ENCODE results near the gene NIN.

Gene NIN, protein sequence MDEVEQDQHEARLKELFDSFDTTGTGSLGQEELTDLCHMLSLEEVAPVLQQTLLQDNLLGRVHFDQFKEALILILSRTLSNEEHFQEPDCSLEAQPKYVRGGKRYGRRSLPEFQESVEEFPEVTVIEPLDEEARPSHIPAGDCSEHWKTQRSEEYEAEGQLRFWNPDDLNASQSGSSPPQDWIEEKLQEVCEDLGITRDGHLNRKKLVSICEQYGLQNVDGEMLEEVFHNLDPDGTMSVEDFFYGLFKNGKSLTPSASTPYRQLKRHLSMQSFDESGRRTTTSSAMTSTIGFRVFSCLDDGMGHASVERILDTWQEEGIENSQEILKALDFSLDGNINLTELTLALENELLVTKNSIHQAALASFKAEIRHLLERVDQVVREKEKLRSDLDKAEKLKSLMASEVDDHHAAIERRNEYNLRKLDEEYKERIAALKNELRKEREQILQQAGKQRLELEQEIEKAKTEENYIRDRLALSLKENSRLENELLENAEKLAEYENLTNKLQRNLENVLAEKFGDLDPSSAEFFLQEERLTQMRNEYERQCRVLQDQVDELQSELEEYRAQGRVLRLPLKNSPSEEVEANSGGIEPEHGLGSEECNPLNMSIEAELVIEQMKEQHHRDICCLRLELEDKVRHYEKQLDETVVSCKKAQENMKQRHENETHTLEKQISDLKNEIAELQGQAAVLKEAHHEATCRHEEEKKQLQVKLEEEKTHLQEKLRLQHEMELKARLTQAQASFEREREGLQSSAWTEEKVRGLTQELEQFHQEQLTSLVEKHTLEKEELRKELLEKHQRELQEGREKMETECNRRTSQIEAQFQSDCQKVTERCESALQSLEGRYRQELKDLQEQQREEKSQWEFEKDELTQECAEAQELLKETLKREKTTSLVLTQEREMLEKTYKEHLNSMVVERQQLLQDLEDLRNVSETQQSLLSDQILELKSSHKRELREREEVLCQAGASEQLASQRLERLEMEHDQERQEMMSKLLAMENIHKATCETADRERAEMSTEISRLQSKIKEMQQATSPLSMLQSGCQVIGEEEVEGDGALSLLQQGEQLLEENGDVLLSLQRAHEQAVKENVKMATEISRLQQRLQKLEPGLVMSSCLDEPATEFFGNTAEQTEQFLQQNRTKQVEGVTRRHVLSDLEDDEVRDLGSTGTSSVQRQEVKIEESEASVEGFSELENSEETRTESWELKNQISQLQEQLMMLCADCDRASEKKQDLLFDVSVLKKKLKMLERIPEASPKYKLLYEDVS (N-terminal part only)

DNA sequence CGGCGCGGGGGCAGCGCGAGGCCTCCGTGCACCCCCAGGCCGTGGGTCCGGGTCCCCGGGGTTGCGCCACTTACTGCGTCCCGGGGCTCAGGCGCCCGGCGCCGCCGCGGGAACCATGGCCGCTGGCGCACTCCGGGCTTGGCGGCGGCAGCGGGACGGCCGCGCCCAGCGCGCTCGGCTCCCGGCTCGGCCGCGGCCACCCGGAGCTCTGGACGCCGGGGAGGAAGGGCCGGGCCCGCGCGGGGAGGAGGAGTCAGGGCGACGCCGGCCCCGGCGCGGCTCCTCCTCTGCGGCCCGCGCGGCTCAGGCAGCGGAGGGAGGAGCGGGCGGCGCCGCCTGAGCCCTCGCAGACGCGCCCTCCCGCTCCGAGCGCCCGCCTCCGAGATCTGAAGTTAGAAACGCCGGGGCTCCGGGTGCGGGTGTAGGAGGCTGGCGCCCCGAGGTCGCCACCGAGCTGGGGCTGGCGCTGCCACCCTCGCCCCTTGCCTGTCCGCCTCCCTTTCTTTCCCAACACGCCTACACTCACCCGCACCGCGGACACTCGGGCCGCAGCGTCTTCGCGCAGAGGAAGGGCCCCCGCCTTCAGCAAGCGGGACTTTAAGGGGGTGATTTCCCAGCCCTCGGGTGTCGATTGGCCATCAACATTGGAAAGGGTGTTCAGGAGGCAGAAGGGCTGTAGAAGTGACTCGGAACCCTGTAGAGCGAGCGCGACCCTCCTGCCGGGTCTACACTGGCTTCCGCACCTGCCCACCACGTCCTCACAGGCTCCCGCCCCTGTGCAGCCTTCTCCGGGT, at the start of gene NIN:
NIN (minus strand) TSS at position 231 of the 794 bp plus-strand sequence. CDS start 9,106 bp downstream, outside the sequence.
- peak; percentile 79 for DNase-seq

DNA sequence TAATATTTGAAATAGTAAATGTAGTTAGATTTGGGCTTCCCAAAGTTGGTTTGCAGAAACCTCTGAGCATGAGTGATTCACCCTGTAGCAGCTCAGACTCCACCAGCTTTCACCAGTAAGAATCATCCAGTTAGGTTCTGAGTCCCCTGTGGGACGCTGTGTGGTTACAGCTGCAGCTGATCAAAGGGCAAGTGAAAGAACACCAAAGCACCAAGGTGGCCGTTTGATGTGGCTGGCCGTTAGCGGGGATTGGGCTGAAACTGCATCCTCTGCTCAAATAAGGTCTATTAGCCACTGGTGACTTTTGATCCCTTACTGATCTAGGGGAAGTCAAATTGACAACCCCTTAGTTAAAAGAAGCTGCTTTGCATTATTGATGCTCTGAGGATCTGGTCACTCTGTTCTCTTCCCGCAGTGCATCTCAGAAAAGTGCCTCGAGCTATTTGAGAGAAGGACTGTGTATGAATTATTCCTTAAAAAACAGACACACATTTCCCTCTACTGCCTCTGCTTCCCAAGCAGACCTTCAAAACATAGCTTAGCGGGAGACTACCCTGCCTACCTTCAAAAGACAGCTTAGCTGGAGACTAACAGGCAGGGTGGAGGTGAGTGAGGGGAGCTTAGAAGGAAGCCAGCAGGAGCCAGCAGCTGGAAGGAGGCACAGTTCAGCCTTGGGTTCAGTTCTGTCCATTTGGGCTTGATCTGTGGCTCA, 44.6 kb upstream of the NIN start:
- no peak for DNase-seq

DNA sequence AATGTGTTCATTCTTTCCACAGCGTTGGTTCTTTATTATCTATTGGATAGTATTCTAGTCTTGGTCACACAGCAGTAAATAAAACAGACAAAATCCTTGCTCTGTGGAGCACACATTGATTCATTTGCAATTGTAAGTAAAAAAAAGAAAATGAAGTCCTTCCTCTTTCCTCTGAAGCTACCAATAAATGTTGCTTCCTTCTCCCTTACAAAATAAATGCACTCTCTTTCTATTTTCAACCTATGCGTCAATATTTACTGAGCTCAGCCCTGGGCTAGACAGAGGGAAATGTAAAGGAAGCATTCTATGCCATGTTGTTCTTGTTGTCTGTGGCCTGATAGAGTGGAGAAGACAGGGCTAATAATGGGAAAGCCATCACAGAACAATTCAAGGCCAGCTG, 43.8 kb upstream of the NIN start:
- DNase-seq = no peak

DNA sequence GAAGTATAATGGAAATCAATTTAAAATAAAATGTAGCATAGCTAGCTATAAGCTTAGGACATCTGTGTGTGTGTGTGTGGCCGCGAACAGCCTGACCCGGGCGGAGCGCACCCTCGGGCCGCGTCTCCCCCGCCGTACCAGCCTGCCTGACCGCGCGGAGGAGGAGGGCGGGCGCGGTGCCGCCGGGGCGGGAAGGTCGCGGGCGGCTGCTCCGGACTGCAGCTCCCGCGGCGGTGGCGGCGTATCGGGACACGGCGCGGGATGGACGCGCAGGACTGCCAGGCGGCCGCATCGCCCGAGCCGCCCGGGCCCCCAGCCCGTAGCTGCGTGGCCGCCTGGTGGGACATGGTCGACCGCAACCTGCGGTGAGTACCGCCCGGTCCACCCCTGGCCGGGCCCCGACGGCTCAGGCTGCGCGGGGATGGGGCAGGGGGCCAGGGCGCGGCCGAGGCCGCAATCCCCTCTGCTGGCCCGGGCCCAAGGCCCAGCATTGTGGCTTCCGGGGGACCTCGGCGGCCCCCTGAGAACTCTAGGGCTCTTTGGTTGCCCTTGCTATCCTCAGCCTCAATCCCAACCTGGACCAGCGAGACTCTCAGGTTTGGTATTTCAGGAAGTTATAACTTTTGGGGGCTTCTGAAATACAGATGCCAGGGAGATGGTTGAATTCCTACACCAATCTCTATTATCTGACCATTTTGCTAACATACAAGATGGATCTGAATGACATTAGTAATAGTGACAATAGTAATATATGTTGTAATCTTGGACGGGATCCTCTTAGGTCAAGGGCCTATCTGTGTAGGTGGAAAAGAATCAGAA, 41.2 kb upstream of the NIN start, which contains the start of gene ABHD12B:
ABHD12B (plus strand) TSS at position 140 of the 819 bp plus-strand sequence; CDS start at position 262, 122 bp downstream.
- DNase-seq = no peak

DNA sequence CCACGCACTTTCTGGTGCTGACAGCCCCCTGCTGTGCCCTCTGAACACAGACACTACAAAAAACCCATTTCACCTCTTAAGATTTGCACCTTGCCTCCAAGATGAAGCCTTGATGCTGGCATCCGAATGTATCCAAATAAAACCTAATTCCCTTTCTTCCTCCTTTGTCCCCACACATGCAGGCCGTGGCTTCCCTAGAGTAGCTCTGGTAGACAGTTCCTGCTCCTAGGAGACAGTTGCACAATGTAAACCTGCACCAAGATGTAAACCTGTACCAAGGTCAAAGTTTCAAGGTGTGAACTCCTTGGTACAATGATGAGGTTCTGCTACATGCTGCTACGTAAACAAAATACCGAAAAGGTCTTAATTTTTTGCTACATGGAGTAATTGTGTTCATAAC, 40.3 kb upstream of the NIN start:
- no peak for DNase-seq

DNA sequence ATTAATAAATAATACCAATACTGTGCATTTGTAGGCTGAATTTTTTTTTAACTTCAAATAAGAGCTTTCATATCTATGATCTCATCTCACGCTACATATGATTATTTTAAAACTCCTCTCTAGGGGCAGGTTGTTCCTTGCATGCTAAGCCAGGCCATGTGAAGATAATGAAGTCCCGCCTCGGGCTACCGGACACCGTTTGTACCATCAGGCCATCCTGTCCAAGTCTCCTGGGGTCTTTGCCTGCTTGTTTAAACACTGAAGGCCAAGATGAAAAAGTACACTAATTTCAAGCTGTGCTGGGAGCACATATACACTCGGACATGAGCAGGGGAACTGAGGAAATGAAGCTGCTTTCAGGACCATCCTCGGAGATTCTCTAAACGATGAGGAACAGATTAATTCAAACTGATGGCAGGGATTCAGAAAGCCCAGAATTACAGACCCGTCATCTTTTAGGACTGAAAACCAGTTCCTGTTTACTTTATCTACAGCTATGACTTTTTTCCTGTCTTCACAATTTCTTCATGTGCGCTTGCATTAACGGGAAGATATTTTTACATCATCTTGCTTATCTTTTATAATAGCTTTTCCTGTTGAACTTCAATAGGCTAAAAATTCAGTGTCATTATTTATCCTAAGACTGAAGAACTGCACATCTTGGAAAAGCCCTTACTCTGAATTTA, 34.6 kb upstream of the NIN start:
- DNase-seq = no peak

DNA sequence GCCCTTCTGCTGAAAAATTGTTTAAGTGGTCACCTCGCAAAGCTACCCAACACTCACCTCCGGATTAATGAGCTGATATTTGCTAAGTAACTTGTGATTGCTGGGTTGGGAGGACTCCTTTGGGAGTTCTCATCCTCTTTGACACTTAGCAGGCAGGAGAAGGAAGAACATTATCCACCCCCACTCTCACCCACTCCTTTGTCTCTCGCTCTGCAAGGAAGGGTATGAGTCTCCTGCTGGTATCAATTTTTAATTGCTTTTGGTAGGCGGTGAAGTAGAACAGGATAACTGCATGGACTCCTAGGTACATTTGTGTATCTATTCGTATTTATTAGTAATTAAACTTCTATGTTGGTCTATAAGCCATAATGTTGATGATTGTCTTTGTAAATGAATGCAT, 34.0 kb upstream of the NIN start:
- DNase-seq = no peak

DNA sequence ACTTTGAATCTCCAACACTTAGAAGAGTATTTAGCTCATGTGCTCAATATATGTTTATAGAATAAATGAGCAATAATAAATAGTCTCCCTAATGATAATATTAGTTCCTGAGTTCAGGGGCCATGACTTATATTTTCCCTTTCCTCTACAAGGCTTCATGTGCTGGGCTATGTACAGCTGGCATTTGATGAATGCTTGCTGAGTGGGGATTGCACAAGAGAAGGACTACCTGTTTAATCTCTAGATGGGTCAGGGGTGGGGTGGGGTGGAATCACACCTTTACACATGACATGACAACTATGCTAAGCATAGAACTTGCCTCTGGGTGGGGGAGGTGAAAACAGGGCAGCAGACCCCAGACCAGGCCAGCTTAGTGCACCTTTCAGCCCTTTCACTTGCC, 33.3 kb upstream of the NIN start:
- DNase-seq = no peak

DNA sequence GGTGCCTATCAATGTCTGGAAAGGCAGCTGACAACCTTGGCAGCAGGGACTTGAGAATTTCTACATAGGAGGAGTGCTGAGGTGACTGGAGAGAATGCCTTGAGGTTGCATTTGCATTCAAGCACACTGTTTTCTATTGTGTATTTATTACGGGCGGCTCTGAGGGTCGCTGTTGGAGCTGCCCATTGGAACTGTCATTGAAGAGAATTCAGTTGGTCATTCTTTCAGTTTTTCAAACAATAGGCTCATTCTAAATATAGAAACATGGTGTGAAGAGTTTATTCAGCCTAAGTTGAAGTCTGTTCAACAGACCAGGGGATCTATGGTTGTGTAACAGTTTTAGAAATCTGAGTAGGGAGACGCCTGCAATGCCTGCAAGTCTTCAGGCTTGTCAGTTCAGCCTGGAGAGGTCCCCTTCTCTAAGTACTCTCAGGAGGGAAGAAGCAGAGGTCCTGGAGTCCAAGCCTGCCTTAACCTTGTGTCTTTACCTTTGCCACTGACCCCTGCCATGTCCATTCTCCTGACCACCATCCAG, 31.1 kb upstream of the NIN start:
- no peak for DNase-seq

DNA sequence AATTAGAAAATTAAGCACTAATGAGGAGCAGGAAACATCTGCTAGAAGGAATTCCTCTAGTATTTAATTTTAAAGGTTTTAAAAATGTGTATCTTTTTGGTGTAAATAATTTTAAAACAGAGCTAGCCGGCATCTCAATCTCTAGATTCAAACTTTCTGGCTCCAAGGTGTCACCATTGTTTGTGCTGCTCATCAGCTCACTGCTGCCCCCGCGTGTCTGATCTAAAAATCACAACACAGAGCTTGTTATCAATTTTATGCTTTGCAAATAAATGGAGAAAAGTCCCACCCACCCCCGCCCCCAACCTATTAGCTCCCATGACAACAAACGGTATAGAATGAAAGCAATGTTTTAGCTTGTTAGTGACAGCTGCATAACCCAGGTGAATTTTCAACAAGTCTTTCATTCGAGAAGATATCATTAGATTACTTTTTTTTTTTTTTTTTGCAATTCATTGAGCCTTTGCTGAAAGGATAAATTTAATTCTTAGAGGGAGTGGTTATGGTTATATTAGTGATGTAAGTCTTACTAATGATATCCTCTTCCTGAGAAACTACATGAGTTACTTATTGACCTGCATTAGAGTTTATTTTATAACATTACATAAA, 29.6 kb upstream of the NIN start:
- DNase-seq = peak; percentile 94

DNA sequence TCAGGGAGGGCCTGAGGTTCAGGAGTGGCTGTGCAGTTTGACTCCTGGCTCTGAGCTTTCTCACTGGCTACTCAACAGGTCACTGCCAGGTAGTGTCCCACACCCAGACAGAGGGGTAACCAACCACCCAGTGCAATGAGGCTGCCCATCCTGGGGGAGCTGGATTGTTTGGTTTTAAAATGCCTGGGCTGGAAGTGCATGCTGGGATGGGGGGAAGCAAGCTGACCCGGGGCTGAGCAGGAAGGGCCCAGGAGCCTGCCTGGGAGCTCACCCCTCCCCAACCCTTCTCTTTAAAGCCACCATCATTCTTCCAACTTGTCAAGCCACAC, 28.3 kb upstream of the NIN start:
- DNase-seq = peak; percentile 37

DNA sequence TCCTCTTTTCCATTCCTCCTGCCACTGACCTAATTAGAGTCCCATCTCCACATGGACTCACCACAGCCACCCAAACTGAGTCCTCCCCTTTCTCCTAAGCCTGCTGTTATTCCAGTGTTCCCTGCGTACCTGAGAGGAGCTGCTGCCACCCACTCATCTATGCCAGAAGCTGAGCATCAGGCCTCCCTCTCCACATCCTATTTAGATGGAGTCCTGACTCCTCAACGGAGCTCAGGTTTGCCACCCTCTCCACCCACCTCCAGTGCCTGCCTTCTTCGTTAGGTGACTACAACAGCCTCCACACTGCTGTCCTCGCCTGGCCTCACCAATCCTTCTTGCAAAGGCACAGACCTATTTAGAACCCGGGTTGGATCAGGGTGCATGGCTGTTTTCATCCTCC, 25.7 kb upstream of the NIN start:
- no peak for DNase-seq

DNA sequence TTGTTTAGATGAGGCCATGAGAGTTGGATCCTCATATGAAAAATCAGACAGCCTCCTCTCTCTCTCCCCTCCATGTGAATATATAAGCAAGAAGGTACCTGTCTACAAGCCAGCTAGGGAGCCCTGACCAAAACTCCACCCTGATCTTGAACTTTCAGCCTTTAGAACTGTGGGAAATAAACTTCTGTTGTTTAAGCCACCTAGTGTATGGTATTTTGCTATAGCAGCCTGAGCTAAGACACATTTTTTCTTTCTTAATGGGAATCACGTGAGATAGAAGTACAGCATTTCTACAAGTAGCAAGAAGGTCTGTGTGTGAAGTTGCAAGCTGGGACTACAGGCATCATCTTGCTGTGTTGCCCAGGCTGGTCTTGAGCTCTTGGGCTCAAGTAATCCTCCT, 24.6 kb upstream of the NIN start:
- DNase-seq = no peak

DNA sequence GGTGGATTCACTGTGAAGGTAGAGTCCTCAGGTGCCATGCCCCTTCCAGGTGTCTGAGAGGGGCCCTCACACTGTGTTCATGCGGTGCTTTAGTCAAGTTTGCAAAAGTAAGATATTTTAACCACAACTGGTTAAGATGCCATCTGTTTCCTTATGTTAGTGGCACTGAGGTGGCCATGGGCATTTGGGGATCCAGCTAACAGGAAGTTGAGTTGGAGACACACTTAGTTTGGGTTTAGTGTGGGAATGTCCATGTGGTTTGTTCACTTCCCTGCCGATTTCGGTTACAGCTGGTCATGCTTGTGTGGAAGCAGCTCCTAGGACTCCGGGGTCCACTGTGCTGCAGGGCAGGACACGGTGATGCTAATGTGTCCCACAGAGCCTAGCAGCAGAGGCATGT, 23.6 kb upstream of the NIN start:
- no peak for DNase-seq

DNA sequence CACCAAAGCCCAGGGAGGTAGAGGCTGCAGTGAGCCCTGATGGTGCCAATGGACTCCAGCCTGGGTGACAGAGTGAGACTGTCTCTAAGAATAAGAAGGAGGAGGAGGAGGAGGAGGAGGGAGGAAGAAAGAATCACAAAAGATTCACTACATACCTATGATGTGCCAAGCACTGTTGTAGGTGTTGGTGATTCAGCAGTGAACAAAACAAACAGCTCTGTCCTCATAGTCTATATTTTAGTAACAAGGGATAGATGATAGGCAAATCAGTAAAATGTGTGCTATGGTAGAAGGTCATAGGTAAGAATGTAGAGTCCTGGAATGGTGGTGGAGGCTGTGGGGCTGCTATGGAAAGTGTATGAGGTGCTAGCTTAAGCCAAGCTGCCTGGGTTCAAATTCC, 22.9 kb upstream of the NIN start:
- no peak for DNase-seq

DNA sequence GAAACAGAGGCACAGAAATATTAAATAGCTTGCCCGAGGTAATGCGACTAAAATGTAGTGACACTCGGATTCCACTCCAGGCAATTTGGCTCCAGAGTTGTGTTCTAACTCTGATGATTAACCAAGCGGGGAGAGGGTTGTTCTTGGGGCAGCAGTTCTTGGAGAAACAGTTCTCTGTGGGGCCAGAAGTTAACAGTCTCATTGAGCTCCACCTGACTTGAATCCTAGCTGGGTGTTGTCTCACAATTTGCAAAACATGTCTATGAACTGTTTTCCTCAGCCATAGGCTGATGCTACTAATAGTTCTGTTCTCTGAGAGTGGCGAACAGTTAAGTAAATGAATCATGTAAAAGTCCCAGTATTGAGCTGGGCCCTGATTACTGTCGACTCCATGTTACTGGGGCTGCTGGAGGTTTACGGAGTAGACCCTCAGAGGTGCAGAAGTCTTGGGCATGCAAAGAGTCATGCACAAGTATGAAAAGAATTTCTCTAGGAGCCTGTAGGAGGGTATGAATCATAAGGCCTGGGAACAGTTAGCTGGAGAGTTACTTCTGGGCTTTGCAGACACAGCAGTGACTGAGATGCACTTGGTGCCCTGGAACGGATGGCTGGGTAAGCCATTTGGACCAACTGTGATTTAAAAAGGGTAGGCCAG, 15.4 kb upstream of the NIN start:
- DNase-seq = no peak

DNA sequence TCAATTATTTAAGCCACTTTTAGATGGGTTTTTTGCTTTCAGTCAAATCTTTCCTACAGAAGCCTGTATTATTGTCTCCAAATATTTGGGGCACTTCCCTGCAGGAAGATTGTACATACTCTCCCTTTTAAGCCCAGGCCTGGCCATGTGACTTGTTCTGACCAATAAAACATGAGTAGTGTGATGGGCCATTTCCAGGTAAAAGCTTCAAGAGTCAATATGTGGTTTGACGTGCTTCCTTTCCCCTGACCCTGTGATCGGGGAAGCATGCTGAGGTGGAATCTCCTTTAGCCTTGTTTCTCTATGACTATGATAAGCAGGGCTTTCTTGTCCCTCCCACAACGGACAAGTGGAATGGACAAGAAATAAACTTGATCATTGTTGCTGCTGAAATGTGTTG, 14.2 kb upstream of the NIN start:
- DNase-seq = no peak

DNA sequence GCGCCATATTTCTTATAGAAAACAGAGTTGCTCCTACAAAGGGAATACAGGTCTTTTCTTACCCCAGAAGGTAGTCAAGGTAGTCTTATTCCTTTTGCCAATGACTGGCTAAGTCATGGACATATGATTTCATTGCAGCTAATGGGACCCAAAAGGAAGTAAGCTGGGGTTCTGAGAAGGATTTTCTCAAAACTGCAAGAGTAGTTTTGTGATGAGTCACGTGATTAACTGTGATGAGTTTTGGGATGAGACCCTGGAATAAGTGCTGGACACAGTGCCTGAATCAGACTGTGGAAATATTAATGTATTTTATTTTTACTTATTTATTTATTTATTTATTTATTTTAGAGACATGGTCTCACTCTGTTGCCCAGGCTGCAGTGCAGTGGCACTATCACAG, 13.4 kb upstream of the NIN start:
- no peak for DNase-seq

DNA sequence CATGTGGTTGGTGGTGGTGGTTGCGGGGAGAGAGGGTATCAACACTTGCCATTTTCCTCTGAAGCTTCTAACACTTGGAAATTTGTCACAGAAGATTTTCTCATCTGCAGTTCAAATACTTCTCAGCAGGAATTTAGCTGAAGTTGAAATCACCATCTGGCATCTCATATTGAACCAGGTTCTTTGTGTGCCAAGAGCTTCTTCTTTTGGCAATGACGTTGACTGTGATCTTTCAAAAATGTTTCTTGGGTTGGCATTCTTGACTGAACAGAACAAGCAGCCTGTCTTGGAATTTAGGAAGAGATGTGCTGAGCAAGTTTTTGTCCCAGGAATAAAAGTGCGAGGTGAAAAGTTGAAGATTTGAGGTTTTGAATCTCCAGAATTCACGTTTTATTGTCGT, 8.7 kb upstream of the NIN start:
- DNase-seq = no peak
